Ectodermal cell (in vitro differentiated cells): ENCODE results near the gene SIK2.

Source experiments
- H3K27ac ChIP-seq: 2 replicates; pipeline ENCODE4 v1.7.0; 2013; ENCODE audit warnings: mild to moderate bottlenecking, low read depth, low read length; ENCODE audit not compliant: insufficient read depth, poor library complexity, severe bottlenecking
- H3K27me3 ChIP-seq: 2 replicates; pipeline ENCODE4 v1.7.0; 2013; ENCODE audit warnings: mild to moderate bottlenecking, low read length; ENCODE audit not compliant: insufficient read depth, control insufficient read depth, poor library complexity, severe bottlenecking
- H3K36me3 ChIP-seq: one replicate; pipeline ENCODE4 v1.7.0; 2013; ENCODE audit warnings: low read length; ENCODE audit not compliant: control insufficient read depth, insufficient read depth
- H3K4me1 ChIP-seq: one replicate; pipeline ENCODE4 v1.7.0; 2013; ENCODE audit warnings: low read length; ENCODE audit not compliant: control insufficient read depth, insufficient read depth
- H3K4me3 ChIP-seq: 2 replicates; pipeline ENCODE4 v1.7.0; 2013; ENCODE audit warnings: low read depth, low read length, control low read depth; ENCODE audit not compliant: insufficient read depth
- H3K9me3 ChIP-seq: 2 replicates; pipeline ENCODE4 v1.7.0; 2013; ENCODE audit warnings: mild to moderate bottlenecking, low read length, moderate library complexity; ENCODE audit not compliant: control insufficient read depth
- WGBS, 2 experiments: methylation state at CpG; one replicate each; pipeline ENCODE4 v1.1.7; 2013; ENCODE audit warnings: missing lambda C conversion rate in 2 of 2; 5-methylcytosine and 5-hydroxymethylcytosine counted together

Gene SIK2

DNA sequence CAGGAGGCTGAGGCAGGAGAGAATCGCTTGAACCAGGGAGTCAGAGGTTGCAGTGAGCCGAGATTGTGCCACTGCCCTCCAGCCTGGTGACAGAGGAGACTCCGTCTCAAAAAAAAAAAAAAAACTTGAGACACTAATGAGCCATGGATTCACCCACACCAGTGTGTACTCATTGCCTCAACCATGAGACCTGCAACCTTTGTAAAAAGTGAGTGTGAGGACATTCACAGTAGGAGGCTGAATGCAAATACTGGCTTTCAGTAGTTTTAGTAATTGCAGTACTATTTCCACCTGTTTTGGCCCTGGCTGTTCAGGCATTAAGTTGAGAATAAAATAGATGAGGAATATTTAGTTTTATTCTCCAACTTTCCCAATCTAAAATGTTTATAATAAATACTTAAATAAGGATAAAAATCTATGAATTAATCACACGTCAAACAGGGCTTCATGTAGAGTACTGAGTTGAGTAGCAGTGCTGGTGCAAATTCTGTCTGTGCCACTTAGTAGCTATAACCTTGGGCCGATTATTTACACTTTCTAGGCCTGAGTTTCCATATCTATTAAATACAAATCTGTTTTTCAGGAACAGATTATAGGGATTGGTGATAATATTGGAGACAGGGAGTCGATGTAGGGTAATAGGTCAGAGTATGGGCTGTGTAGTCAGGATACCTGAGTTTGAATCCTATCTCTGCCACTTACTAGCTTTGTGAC lies 91.1 kb downstream of the SIK2 start:
- Histone ChIP-seq H3K4me3 (no peak overlapping the region), H3K4me1 (no peaks in the 10 kb centered on the region), H3K27ac (no peak overlapping the region), H3K9me3 (no peaks in the 10 kb centered on the region), H3K36me3 (peaks cover 6% of the 10 kb centered on the region), H3K27me3 (no peaks in the 10 kb centered on the region)
- 89 to 92% methylated on average over 4 to 6 of the region's 6 CpGs for WGBS, 2 experiments

DNA sequence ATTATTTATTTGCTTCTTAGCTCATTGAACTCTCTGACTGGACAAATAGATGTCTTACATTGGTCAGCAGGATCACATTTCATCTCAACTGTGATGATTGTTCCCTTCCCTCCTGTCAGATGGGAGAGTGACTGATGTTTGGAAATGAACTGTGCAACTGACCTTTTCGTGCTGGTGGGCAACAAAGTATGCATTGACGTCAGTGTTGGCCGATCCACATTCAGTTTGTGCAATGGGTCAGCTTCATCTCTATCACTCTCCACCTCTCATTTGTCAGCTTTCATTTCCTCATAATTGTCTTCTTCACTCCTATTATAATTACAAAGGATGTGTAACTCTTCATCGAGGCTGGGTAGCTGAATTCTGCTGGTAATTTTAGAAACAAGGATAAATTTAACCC lies 92.6 kb downstream of the SIK2 start:
- Histone ChIP-seq H3K4me3 (no peak overlapping the region), H3K9me3 (no peaks in the 10 kb centered on the region), H3K4me1 (no peaks in the 10 kb centered on the region), H3K27ac (no peak overlapping the region), H3K27me3 (no peaks in the 10 kb centered on the region), H3K36me3 (no peaks in the 10 kb centered on the region)
- WGBS, 2 experiments, result 88 to 90% methylated on average over 3 of the region's 4 CpGs

DNA sequence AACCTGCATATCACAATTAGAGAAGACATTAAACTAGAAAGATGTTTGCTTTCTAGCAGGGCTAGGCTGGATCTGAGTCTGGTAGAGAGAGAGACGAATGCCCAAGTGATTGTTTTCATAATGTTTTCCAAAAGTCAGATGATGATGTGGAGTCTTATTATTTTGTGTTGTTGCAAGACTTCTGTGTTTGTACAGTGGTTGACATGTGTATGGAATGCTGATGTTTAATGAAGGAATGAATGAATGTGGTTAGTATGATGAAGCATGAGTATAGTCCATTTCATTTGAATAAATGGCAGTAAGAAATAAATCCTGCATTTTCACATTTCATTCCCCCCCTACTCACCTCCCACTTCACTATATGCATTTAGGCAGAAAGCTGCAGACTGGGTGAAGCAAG lies 94.3 kb downstream of the SIK2 start:
- H3K4me3 ChIP-seq, result no peak overlapping the region
- WGBS, 2 experiments, result 90 to 91% methylated on average over 1 of the region's 1 CpG
- H3K4me1 ChIP-seq, result no peaks in the 10 kb centered on the region
- H3K27me3 ChIP-seq, result no peaks in the 10 kb centered on the region
- no peak overlapping the region for H3K27ac ChIP-seq
- H3K36me3 ChIP-seq, result no peaks in the 10 kb centered on the region
- no peaks in the 10 kb centered on the region for H3K9me3 ChIP-seq

DNA sequence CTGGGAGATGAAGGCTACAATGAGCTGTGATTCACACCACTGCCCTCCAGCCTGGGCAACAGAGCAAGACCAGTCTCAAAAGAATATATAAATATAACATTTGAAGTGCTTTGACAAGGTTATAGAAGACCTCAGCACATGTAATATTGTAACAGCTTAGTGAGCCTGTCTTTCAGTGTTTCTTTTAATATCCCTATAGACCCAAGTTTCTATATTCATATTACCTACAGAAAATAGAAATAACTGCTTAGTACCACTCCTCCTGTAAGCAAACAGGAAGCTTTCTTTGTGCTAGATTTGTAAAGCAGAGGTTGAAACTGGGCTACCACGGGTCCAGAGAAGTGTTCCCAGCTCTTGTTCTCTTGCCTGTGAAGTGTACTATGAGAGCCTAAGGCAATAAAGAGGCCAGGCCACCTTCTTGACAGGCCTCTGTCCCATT lies 95.7 kb downstream of the SIK2 start:
- no peaks in the 10 kb centered on the region for H3K9me3 ChIP-seq
- H3K36me3 ChIP-seq, result no peaks in the 10 kb centered on the region
- no peaks in the 10 kb centered on the region for H3K27me3 ChIP-seq
- no peak overlapping the region for H3K4me3 ChIP-seq
- no peaks in the 10 kb centered on the region for H3K4me1 ChIP-seq
- H3K27ac ChIP-seq, result no peak overlapping the region
- 95 to 98% methylated on average over 1 of the region's 1 CpG for WGBS, 2 experiments

DNA sequence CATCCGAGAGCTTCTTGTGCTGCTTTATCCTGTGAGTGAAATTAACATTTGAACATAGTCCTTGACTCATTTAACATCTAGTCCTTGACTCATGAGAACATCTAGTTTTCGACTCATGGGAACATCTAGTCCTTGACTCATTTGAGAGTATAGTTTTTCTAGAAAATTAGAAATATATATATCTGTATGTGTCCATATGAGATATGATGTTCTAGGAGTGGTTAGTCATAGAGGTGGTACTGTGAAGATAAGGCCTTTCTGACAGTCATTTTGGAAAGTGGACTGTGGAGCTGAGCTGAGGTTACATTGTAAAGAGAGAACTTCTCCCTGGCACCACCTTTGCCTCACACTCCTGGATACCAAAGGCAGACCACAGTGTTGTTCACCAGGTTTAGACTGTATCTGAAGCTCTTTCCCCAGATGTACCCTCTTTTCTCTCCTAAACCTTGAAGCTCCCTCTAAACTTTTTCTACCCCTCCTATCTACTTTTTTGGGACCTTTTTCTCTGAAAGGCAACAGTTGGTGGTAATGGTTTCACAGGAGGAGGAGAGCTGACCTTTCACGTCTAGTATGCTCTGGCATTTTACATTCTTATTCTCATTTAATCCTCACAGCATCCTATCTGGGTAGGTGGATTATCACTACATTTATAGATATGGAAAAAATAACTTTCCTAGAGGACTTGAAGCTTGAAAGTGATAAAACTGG lies 96.8 kb downstream of the SIK2 start:
- Histone ChIP-seq H3K27me3 (no peaks in the 10 kb centered on the region), H3K9me3 (no peaks in the 10 kb centered on the region), H3K4me1 (no peaks in the 10 kb centered on the region), H3K27ac (no peak overlapping the region), H3K4me3 (no peak overlapping the region), H3K36me3 (no peaks in the 10 kb centered on the region)
- WGBS, 2 experiments, result 98 to 100% methylated on average over 2 of the region's 3 CpGs

DNA sequence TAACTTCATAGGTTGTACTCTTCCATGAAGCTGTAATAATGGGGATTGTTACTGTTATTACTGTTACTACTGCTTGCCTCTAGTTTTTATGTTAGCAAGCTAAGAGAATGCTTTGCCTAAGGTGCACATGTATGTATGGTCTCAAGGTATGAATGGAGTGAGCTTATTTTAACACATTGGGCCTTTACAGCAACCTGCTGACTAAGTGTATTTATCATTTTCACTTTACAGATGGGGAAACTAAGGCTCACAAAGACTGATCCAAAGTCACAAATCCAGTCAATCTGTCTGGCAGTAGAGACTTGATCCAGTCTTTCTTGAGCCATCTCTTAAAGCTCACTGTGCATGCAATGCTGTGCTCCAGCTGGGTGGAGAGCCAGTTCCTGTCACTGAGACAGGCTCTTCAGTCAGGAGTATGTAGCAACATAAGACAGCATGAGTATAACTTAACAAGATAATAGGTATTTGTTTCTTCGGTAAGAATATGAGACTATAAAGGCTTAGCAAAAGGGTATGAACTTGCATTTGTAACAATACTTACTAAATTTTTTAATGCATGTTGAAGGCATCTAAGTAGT lies 97.4 kb downstream of the SIK2 start:
- H3K4me1 ChIP-seq, result no peaks in the 10 kb centered on the region
- WGBS, 2 experiments, result 100% methylated on average over 1 of the region's 1 CpG
- no peaks in the 10 kb centered on the region for H3K36me3 ChIP-seq
- H3K4me3 ChIP-seq, result no peak overlapping the region
- H3K27me3 ChIP-seq, result no peaks in the 10 kb centered on the region
- no peak overlapping the region for H3K27ac ChIP-seq
- H3K9me3 ChIP-seq, result no peaks in the 10 kb centered on the region

DNA sequence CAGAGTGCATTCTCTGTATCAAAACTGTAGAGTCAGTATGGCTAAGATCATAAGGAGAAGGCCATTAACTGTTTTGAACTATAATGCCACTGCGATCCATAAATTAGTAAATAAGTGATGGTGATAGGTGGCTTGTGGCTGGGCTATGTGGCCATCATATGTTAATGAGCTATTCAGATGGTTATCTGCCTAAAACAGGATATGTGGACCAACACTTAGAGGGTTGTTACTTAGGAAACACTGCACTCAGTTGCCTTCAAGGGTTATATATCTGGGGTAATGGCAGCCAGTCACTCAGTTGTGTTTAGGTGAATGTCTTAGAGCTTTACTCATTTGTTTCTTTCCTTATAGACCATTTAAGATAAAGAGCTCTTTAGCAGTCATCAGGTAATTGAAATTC lies 97.9 kb downstream of the SIK2 start:
- no peaks in the 10 kb centered on the region for H3K4me1 ChIP-seq
- H3K36me3 ChIP-seq, result no peaks in the 10 kb centered on the region
- H3K4me3 ChIP-seq, result no peak overlapping the region
- WGBS, 2 experiments, result 96 to 97% methylated on average over 1 of the region's 1 CpG
- no peak overlapping the region for H3K27ac ChIP-seq
- no peaks in the 10 kb centered on the region for H3K9me3 ChIP-seq
- no peaks in the 10 kb centered on the region for H3K27me3 ChIP-seq

DNA sequence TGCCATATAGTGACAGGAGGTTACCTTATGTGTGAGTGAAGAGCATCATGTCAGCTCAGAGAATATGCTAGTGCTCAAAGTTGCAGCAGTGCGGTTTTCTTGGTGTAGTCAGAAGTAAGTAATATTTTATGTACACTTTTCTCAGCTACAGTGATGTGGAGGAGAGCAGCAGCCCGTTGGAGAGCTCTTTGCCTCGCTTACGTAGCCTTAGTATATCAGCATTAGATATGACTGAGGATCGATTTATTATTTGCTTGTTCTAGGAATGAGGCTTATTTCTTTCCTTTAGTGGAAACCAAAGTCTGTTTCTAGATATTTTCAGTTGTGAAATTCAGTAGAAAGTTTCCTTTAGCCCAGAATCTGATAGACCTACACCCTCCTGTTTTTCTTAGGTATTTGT lies 100.4 kb downstream of the SIK2 start:
- Histone ChIP-seq H3K27me3 (no peaks in the 10 kb centered on the region), H3K9me3 (no peaks in the 10 kb centered on the region), H3K27ac (no peak overlapping the region), H3K36me3 (no peaks in the 10 kb centered on the region), H3K4me1 (no peaks in the 10 kb centered on the region), H3K4me3 (no peak overlapping the region)
- WGBS, 2 experiments, result 98 to 100% methylated on average over 5 of the region's 5 CpGs

DNA sequence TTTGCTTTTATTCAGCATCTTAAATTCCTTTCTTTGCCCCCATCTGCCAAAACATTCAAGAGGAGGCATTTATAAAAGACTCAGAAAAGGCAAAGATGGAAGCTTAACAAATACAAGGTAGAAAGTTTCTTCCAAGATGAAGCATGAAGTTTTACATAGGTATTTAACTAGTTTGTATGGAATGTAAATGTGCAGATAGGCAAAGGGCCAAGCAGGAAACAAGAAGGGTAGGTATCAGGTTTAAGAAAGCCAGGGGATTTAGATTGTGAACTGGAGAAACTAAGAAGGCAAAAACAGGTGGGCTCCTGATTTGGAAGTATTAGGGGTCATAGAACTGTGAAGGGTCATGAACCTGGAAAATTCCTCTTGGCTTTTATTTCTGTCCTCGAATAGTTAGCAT lies 101.3 kb downstream of the SIK2 start:
- no peak overlapping the region for H3K4me3 ChIP-seq
- no peaks in the 10 kb centered on the region for H3K27me3 ChIP-seq
- H3K4me1 ChIP-seq, result no peaks in the 10 kb centered on the region
- no peaks in the 10 kb centered on the region for H3K36me3 ChIP-seq
- WGBS, 2 experiments, result 89 to 90% methylated on average over 1 of the region's 1 CpG
- no peaks in the 10 kb centered on the region for H3K9me3 ChIP-seq
- no peak overlapping the region for H3K27ac ChIP-seq

DNA sequence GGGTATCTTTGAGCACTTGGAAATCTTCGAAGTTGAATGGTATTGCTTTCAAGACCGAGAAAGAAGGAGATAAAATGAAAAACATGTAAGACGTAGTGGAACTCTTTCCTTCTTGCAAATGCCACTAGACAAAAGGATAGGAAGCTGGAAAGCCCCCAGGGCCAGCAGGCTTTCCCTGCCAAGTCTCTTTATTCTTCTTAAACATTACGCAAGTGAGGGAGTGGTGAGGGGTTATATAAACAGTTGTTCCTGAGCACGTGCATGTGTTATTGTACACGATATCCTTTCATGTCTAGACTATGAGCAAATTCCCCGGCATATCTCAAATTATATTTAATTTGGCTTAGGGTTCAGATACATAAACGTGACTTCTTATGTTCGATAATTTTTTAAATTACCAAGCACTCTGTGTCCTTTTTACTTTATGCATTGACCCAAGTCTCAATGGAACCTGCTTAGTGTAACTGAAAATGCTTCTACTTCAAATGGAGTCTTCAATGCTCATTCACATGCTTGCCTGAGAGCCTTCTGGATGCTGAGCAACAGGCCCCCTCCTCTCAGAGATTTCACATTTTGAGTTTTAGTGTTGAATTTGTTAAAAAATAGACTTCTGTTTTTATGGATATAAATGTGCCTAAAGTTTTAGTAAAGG lies 104.9 kb downstream of the SIK2 start:
- no peaks in the 10 kb centered on the region for H3K4me1 ChIP-seq
- no peak overlapping the region for H3K4me3 ChIP-seq
- no peaks in the 10 kb centered on the region for H3K9me3 ChIP-seq
- WGBS, 2 experiments, result 93 to 95% methylated on average over 9 of the region's 9 CpGs
- H3K36me3 ChIP-seq, result no peaks in the 10 kb centered on the region
- no peak overlapping the region for H3K27ac ChIP-seq
- no peaks in the 10 kb centered on the region for H3K27me3 ChIP-seq
